HG02938 (cell line): ENCODE measurements around the gene SBSN.

Experiments used
- ATAC-seq: cut with Tn5 transposase; IDR thresholded peaks from one replicate; pipeline ENCODE4 v1.9.1; 2021; ENCODE audit warnings: mild to moderate bottlenecking, moderate library complexity; ENCODE audit not compliant: unreplicated experiment

SBSN gene

GRCh38 chr19:35509861-35510625 lies 18.1 kb downstream of the SBSN start:
- ATAC-seq, result no peak

DNA sequence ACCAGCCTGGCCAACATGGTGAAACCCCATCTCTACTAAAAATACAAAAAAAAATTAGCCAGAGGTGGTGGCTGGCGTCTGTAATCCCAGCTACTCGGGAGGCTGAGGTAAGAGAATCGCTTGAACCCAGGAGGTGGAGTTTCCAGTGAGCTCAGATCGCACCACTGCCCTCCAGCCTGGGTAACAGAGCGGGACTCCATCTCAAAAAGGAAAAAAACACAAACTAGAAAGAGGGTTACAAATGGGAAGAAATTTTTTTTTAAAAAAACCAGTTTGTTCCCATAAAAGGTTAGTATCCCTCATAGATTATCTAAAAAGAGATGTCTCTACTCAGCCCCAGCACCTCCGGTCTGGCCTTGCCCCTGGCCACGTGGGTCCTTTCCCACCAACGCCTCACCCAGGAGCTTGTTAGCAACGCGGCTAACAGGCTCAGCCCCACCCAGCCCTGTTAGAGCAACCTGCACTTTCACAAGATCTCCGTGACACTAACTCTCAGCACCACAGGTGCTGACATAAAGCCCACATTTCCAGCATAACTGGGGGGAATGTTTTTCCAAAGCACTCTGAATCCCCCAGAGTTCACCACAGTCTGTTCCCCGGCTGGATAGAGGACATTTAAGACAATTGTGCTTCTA lies 19.0 kb downstream of the SBSN start:
- no peak for ATAC-seq

- no peak for ATAC-seq
Observed at GRCh38 chr19:35508129-35508528, 20.0 kb downstream of the SBSN start.

DNA sequence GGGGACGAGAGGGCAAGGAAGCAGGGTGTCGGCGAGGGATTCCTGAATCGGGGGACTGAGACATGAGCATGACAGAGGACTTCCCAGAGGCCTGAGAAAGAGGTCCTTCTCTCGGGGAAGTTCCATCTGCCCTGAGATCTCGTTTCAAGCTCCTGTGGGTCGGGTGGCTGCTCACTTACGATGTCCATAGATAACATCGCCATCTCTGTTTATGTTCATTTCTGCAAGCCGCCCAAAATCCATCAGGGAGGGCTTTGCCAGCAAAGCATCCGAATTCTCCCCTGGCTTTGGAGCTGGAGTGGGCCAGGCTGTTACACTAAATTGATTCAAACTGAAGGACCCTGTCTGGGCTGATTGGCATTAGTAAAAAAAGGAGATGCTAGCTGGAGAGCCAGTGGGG lies 20.6 kb downstream of the SBSN start:
- no peak for ATAC-seq

GRCh38 chr19:35506011-35506410 lies 22.1 kb downstream of the SBSN start:
- no peak for ATAC-seq

- ATAC-seq, result no peak
Observed at GRCh38 chr19:35502751-35503150, 25.4 kb downstream of the SBSN start.

- ATAC-seq, result no peak
Observed at GRCh38 chr19:35501684-35502083, 26.4 kb downstream of the SBSN start.

DNA sequence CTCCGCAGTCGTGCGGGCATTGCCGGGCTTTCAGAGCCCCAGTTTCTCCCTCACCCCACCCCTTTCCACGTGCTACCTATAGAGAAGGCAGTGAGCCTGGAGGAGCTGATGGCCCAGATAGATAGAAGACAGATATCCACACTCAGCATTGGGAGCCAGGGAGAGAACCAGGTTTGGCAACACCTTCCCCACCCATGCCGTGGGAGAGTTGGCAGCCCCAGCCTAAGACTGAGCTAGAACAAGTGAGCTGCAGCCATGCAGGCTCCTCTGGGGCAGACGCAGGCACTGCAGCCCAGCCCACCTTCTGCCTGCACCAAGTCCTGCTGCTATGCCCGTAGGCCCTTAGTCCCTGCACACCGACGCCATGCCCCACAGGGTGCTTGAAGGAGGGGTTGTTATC lies 27.5 kb downstream of the SBSN start:
- no peak for ATAC-seq

- ATAC-seq, result no peak
Observed at GRCh38 chr19:35498984-35499527, 29.1 kb downstream of the SBSN start.

DNA sequence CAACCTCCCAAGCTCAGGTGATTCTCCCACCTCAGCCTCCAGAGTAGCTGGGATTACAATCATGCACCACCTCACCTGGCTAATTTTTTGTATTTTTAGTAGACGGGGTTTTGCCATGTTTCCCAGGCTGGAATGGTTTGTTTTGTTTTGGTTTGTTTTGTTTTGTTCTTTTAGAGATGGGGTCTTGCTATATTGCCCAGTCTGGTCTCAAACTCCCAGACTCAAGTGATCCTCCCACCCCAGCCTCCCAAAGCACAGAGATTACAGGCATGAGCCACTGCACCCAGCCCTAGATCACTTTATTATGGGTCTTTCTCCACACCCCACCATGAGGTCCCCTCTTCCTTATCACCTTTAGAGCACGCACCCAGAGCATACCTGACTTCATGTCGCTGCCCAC lies 29.9 kb downstream of the SBSN start:
- no peak for ATAC-seq

- no peak for ATAC-seq
Observed at GRCh38 chr19:35497406-35497805, 30.7 kb downstream of the SBSN start.

GRCh38 chr19:35495107-35496064 lies 32.7 kb downstream of the SBSN start:
- ATAC-seq, result no peak

DNA sequence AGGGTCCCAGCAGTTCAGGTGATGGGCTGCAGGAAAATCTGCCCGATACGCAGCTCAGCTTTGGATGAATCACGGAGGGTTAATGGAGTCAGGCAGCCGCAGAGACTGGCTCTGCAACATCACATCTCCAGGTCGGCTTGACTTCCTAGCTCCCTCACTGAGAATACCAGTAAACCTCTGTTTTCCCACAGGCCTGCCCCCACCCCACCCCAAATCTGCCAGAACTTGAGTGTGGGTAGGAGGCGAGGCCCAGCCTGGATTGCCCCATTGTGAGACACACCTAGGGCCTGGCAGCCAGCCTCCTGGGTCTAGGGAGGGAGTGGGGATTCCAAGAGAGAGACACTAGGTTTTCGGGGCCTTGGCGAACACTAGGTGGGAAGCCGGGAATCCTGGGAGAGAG lies 34.1 kb downstream of the SBSN start:
- no peak for ATAC-seq

GRCh38 chr19:35491836-35492360 lies 36.2 kb downstream of the SBSN start:
- ATAC-seq, result no peak

DNA sequence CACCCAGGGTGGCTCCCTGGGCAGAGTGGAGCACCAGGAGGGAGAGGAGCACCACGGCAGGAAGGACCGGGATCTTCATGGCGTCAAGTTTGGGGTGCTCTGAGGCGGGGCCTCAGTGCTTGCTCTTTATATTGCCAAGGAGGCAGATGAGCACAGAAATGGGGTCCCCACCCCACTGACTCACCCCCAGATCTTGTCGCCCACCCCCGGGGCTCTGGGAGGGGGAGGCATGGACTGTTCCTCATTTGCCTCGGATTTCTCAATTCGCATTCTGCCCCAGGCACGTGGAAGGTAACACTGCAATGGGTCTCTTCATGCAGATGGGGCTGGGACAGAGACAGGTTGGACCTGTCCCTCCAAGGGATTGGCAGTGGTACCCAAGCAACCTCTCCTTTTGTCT lies 37.7 kb downstream of the SBSN start, which contains the start of gene KRTDAP:
KRTDAP (minus strand) TSS at position 101 of the 400 bp plus-strand sequence; CDS start at position 79, 22 bp downstream.
- ATAC-seq, result no peak

DNA sequence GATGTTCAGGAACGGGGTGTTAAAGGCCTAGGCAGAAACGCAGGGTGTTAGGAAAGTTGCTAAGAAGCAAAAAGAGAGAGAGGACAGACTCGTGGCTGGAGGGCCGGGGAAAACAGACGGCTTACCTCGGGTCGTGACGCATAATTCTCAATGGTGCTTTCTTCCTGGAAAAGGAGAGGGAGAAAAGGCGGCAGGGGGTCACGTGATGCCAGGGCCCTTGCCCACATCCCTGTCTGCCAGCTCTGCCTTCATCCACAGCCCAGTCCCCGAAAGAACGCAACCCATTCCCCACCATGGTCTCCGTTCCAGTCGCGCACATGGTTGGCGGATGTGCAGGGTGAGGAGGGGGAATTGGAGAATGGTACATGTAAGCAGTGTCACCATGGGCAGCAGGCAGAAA lies 39.4 kb downstream of the SBSN start:
- ATAC-seq, result no peak

GRCh38 chr19:35487656-35488182 lies 40.4 kb downstream of the SBSN start:
- ATAC-seq, result no peak

GRCh38 chr19:35486268-35486708 lies 41.8 kb downstream of the SBSN start:
- no peak for ATAC-seq

DNA sequence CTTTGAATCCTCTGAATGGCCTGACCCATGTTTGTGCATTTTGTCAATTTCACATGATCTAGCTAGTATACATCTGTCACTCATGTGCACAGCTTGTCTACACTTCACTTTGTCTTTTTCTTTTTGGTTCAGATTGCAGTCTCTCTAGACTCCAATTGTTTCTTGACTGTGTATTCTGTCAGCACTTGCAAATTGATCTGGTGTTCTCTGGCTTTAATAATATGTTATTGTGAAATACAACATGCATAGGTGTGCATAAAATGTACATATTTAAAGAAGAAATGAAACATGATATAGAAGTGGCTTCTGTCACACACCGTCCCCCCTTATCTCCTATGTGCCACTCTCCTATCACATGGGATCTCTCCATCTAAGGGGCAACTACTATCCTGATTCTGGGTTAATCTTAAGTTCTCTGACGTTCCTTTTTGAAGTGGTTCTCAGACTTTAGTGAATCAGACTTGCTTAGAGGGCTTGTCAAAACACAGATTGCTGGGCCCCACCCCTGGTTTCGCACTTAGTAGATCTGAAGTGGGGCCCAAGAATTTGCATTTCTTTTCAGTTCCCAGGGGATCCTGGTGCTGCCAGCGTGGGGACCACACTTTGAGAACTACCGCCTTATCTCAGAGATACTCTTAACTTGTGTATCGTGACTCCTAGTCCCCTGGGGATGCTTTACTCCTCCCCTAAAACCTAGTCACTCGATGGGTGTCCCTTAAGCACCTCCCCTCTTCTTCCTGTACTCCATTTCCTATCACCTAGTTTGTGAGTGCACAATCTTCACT lies 43.7 kb downstream of the SBSN start:
- ATAC-seq, result no peak

DNA sequence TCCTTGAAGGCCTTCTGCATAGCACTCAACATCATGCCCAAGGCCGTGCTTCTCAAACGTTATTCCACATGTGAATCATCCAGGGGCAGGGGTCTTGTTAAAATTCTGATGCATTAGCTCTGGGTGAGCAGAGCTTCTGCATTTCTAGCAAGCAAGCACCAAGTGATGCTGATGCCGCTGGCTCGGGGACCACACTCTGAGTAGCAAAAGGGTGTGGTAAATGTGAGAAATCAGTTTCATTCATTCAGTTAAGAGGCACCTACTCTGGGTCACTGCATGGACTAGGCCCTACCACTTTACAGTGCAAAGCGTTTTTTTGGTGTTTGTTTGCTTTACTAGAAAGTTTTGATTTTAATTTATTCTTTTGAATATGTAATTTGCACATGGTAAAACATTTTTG lies 45.0 kb downstream of the SBSN start:
- ATAC-seq, result no peak
